Measurements from ENCODE around the gene TMC1. TPM values are rescaled to one million over a fixed set of nuclear protein-coding genes. Genes with fewer than 3 reads are reported as not detected.

Gene TMC1
- total RNA-seq, 4 donors from 2014 or later, result under 0.01 to 0.95 (median 0.90) TPM; not detected in 1

GRCh38 chr9:72775570-72775969, 254.2 kb downstream of the TMC1 start:
- no peak overlapping the region for H3K27ac ChIP-seq
- no peak for DNase-seq
- no peak overlapping the region for H3K4me3 ChIP-seq
- no peaks in the 10 kb centered on the region for H3K4me1 ChIP-seq
- H3K36me3 ChIP-seq, result no peaks in the 10 kb centered on the region
- no peaks in the 10 kb centered on the region for H3K27me3 ChIP-seq
- no peaks in the 10 kb centered on the region for H3K9me3 ChIP-seq
- intact Hi-C loops (cut with DNase I; ENCODE audit: low total_unique reads), result no loop called here
- TF ChIP-seq POLR2A (IDR thresholded peaks at IDR 0.05) (no peak), CTCF (IDR thresholded peaks at IDR 0.05) (no peak)

- Histone ChIP-seq H3K4me1 (no peaks in the 10 kb centered on the region), H3K4me3 (no peak overlapping the region), H3K27ac (no peak overlapping the region), H3K27me3 (no peaks in the 10 kb centered on the region), H3K9me3 (no peaks in the 10 kb centered on the region), H3K36me3 (no peaks in the 10 kb centered on the region)
- TF ChIP-seq CTCF (IDR thresholded peaks at IDR 0.05) (no peak), POLR2A (IDR thresholded peaks at IDR 0.05) (no peak)
- intact Hi-C loops (cut with DNase I; ENCODE audit: low total_unique reads), result no loop called here
- DNase-seq, result no peak
Measured at GRCh38 chr9:72779614-72780013, 258.2 kb downstream of the TMC1 start.

GRCh38 chr9:72786948-72787347, 265.5 kb downstream of the TMC1 start:
- TF ChIP-seq POLR2A (IDR thresholded peaks at IDR 0.05) (no peak), CTCF (IDR thresholded peaks at IDR 0.05) (no peak)
- Histone ChIP-seq H3K27me3 (no peaks in the 10 kb centered on the region), H3K36me3 (no peaks in the 10 kb centered on the region), H3K4me1 (peaks cover 0 to 2% of the 10 kb centered on the region in 2 donors), H3K4me3 (no peak overlapping the region), H3K9me3 (no peaks in the 10 kb centered on the region), H3K27ac (no peak overlapping the region)
- intact Hi-C loops (cut with DNase I; ENCODE audit: low total_unique reads), result no loop called here
- no peak for DNase-seq

- no peaks in the 10 kb centered on the region for H3K9me3 ChIP-seq
- H3K27me3 ChIP-seq, result no peaks in the 10 kb centered on the region
- H3K27ac ChIP-seq, result no peak overlapping the region
- DNase-seq, result no peak
- intact Hi-C loops (cut with DNase I; ENCODE audit: low total_unique reads), result no loop called here
- H3K4me1 ChIP-seq, result peaks cover 0 to 2% of the 10 kb centered on the region in 2 donors
- TF ChIP-seq POLR2A (IDR thresholded peaks at IDR 0.05) (no peak), CTCF (IDR thresholded peaks at IDR 0.05) (no peak)
- H3K4me3 ChIP-seq, result no peak overlapping the region
- no peaks in the 10 kb centered on the region for H3K36me3 ChIP-seq
Measured at GRCh38 chr9:72788966-72789735, 267.7 kb downstream of the TMC1 start.

- intact Hi-C loops (cut with DNase I; ENCODE audit: low total_unique reads), result no loop called here
Measured at GRCh38 chr9:72789885-72790284, 268.5 kb downstream of the TMC1 start.

More at GRCh38 chr9:72789885-72790284, 268.5 kb downstream of the TMC1 start:
- H3K4me3 ChIP-seq, result no peak overlapping the region
- no peak overlapping the region for H3K27ac ChIP-seq
- DNase-seq, result no peak
- H3K27me3 ChIP-seq, result no peaks in the 10 kb centered on the region
- TF ChIP-seq POLR2A (IDR thresholded peaks at IDR 0.05) (no peak), CTCF (IDR thresholded peaks at IDR 0.05) (no peak)
- H3K9me3 ChIP-seq, result no peaks in the 10 kb centered on the region
- no peaks in the 10 kb centered on the region for H3K36me3 ChIP-seq
- H3K4me1 ChIP-seq, result peaks cover 0 to 2% of the 10 kb centered on the region in 2 donors
